ENCODE data around the gene KIF2A.
A peak's percentile ranks its signal among the peaks of the same experiment; 100 is the strongest.

Gene KIF2A

GRCh38 chr5:62305715-62306322 lies at the start of gene KIF2A:
Gene KIF2A, plus strand, starts transcription at chr5:62306206. Its CDS starts 267 bp downstream, at chr5:62306473.
- DNase-seq (ENCODE audit: low read depth in 3 of 3): peak; percentile 80 to 87 (median 87)

GRCh38 chr5:62257020-62257367 lies 49.0 kb upstream of the KIF2A start:
- no peak for DNase-seq (ENCODE audit: low read depth in 3 of 3)

GRCh38 chr5:62258654-62259053 lies 47.4 kb upstream of the KIF2A start:
- no peak for DNase-seq (ENCODE audit: low read depth in 3 of 3)

- no peak for DNase-seq (ENCODE audit: low read depth in 3 of 3)
Observed at GRCh38 chr5:62259699-62260250, 46.2 kb upstream of the KIF2A start.

- no peak for DNase-seq (ENCODE audit: low read depth in 3 of 3)
Observed at GRCh38 chr5:62260513-62260912, 45.5 kb upstream of the KIF2A start.

GRCh38 chr5:62263401-62263800 lies 42.6 kb upstream of the KIF2A start:
- DNase-seq (ENCODE audit: low read depth in 3 of 3): no peak

GRCh38 chr5:62265648-62266112 lies 40.3 kb upstream of the KIF2A start:
- DNase-seq (ENCODE audit: low read depth in 3 of 3): no peak

- no peak for DNase-seq (ENCODE audit: low read depth in 3 of 3)
Observed at GRCh38 chr5:62266573-62266972, 39.4 kb upstream of the KIF2A start.

GRCh38 chr5:62268234-62268633 lies 37.8 kb upstream of the KIF2A start:
- DNase-seq (ENCODE audit: low read depth in 3 of 3): no peak

- DNase-seq (ENCODE audit: low read depth in 3 of 3): no peak
Observed at GRCh38 chr5:62268792-62269191, 37.2 kb upstream of the KIF2A start.

GRCh38 chr5:62271370-62271769 lies 34.6 kb upstream of the KIF2A start:
- DNase-seq (ENCODE audit: low read depth in 3 of 3): no peak

- no peak for DNase-seq (ENCODE audit: low read depth in 3 of 3)
Observed at GRCh38 chr5:62271870-62272269, 34.1 kb upstream of the KIF2A start.

- no peak for DNase-seq (ENCODE audit: low read depth in 3 of 3)
Observed at GRCh38 chr5:62273687-62274086, 32.3 kb upstream of the KIF2A start.

- no peak for DNase-seq (ENCODE audit: low read depth in 3 of 3)
Observed at GRCh38 chr5:62275581-62275980, 30.4 kb upstream of the KIF2A start.

GRCh38 chr5:62281411-62281810 lies 24.6 kb upstream of the KIF2A start:
- DNase-seq (ENCODE audit: low read depth in 3 of 3): no peak

GRCh38 chr5:62282064-62282463 lies 23.9 kb upstream of the KIF2A start:
- no peak for DNase-seq (ENCODE audit: low read depth in 3 of 3)

- DNase-seq (ENCODE audit: low read depth in 3 of 3): no peak
Observed at GRCh38 chr5:62283005-62283404, 23.0 kb upstream of the KIF2A start.

- no peak for DNase-seq (ENCODE audit: low read depth in 3 of 3)
Observed at GRCh38 chr5:62283861-62284260, 22.1 kb upstream of the KIF2A start.

- DNase-seq (ENCODE audit: low read depth in 3 of 3): peak in 1 of 3 experiments; percentile 23
Observed at GRCh38 chr5:62284946-62285891, 20.8 kb upstream of the KIF2A start.

- DNase-seq (ENCODE audit: low read depth in 3 of 3): no peak
Observed at GRCh38 chr5:62286834-62287233, 19.2 kb upstream of the KIF2A start.

GRCh38 chr5:62287237-62287636 lies 18.8 kb upstream of the KIF2A start:
- DNase-seq (ENCODE audit: low read depth in 3 of 3): no peak

GRCh38 chr5:62288118-62288517 lies 17.9 kb upstream of the KIF2A start:
- DNase-seq (ENCODE audit: low read depth in 3 of 3): no peak

- DNase-seq (ENCODE audit: low read depth in 3 of 3): no peak
Observed at GRCh38 chr5:62289813-62290212, 16.2 kb upstream of the KIF2A start.
